Measurements from ENCODE around the gene CFAP107.

The CFAP107 gene

GRCh38 chr1:12745992-12746323, at the start of gene CFAP107:
Gene CFAP107 (plus strand): TSS chr1:12746200. CDS start chr1:12746431, 231 bp downstream.
- DNase-seq (ENCODE audit: extremely low read depth, low read depth) = no peak
- H3K4me3 ChIP-seq (replicated peaks; ENCODE audit: low read depth, low read length) = no peak within 1 kb of the TSS
- TF ChIP-seq CTCF (IDR thresholded peaks at IDR 0.05; ENCODE audit: low read depth, low read length, missing control alignments) = no peak

GRCh38 chr1:12696658-12697057, 49.3 kb upstream of the CFAP107 start:
- H3K4me3 ChIP-seq (replicated peaks; ENCODE audit: low read depth, low read length) = no peak overlapping the region
- DNase-seq (ENCODE audit: extremely low read depth, low read depth) = no peak
- no peak for TF ChIP-seq CTCF (IDR thresholded peaks at IDR 0.05; ENCODE audit: low read depth, low read length, missing control alignments)

- DNase-seq (ENCODE audit: extremely low read depth, low read depth) = peak; percentile 2
- H3K4me3 ChIP-seq (replicated peaks; ENCODE audit: low read depth, low read length) = no peak overlapping the region
- no peak for TF ChIP-seq CTCF (IDR thresholded peaks at IDR 0.05; ENCODE audit: low read depth, low read length, missing control alignments)
These were observed 48.6 kb upstream of the CFAP107 start for GRCh38 chr1:12697397-12697796.

GRCh38 chr1:12703821-12704451, 42.1 kb upstream of the CFAP107 start:
- DNase-seq (ENCODE audit: extremely low read depth, low read depth) = no peak
- no peak for TF ChIP-seq CTCF (IDR thresholded peaks at IDR 0.05; ENCODE audit: low read depth, low read length, missing control alignments)

GRCh38 chr1:12706061-12706460, 39.9 kb upstream of the CFAP107 start:
- TF ChIP-seq CTCF (IDR thresholded peaks at IDR 0.05; ENCODE audit: low read depth, low read length, missing control alignments) = no peak
- DNase-seq (ENCODE audit: extremely low read depth, low read depth) = no peak
- no peak overlapping the region for H3K4me3 ChIP-seq (replicated peaks; ENCODE audit: low read depth, low read length)

More at GRCh38 chr1:12703821-12704451, 42.1 kb upstream of the CFAP107 start:
- no peak overlapping the region for H3K4me3 ChIP-seq (replicated peaks; ENCODE audit: low read depth, low read length)

- H3K4me3 ChIP-seq (replicated peaks; ENCODE audit: low read depth, low read length) = no peak overlapping the region
- TF ChIP-seq CTCF (IDR thresholded peaks at IDR 0.05; ENCODE audit: low read depth, low read length, missing control alignments) = no peak
- DNase-seq (ENCODE audit: extremely low read depth, low read depth) = no peak
These were observed 37.5 kb upstream of the CFAP107 start for GRCh38 chr1:12708396-12709090.
